Left renal pelvis (tissue), 4 donors: ENCODE results near the gene CLCN6. TPM values are rescaled to one million over a fixed set of nuclear protein-coding genes. Genes with fewer than 3 reads are reported as not detected.

Source experiments
- DNase-seq, 4 donors: peaks; one replicate each; pipeline ENCODE4 v3.0.0-alpha.2; 2013; ENCODE audit warnings: low read depth in 4 of 4, low spot score in 3 of 4
- polyA plus RNA-seq, 4 donors: library from polyadenylated mRNA; unstranded; fragments of 120-200 nt; gene quantifications; one replicate each; pipeline ENCODE4 v1.2.1, GENCODE V29; 2013; ENCODE audit not compliant: insufficient read length in 4 of 4

The CLCN6 gene
- polyA plus RNA-seq, 4 donors: 13.8 to 28.3 (median 18.6) TPM

DNA sequence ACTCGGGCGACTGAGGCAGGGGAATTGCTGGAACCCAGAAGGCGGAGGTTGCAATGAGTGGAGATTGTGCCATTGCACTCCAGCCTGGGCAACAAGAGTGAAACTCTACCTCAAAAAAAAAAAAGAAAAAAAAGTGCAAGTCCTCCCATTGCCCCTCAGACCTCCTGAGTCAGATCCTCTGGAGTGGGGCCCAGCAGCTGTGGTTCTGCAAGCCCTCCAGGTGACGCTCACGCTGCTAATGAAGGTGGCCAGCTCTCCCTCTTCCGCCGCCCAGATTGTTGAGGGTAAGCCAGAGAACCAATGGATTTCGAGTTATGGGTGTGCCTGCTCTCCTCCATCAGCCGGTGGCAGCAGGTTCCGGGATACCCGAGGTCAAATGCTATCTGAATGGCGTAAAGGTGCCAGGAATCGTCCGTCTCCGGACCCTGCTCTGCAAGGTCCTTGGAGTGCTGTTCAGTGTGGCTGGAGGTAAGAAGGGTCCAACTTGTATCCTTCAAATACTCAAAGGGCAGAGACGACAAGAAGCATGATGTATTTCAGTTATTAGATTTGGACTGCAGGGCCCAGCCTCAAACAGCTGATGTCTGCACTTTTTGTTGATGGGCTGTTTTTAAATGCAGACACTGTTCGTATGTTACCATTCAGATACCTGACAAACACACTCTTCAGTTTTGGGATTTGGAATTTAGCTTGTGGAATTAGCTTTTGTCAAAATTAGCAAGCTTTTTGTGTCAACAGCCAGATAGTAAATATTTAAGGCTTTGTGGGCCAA, 17.6 kb downstream of the CLCN6 start:
- no peak for DNase-seq

DNA sequence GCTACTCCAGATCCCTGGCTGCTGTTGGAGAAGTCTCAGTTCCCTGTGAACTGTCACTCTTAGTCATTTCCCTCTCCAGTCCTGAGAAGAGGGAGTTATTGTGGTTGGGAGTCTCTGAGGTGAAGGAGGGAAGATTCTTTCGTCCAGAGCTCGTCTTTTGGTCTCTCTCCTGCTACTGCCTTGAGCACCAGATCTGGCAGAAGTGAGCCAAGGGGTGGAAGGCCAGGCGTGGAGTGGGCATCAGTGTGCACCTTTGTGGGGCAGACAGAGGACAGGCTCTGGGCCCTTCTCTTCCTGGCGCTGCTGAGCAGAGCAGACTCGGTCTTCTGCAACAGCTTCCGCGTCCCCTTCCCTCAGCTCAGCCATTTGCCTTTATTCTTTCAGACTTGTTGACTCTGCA, 19.1 kb downstream of the CLCN6 start:
- DNase-seq: no peak

- DNase-seq: no peak
These were observed 21.0 kb downstream of the CLCN6 start for GRCh38 chr1:11826946-11827345.

GRCh38 chr1:11828511-11828910, 22.5 kb downstream of the CLCN6 start:
- DNase-seq: no peak

DNA sequence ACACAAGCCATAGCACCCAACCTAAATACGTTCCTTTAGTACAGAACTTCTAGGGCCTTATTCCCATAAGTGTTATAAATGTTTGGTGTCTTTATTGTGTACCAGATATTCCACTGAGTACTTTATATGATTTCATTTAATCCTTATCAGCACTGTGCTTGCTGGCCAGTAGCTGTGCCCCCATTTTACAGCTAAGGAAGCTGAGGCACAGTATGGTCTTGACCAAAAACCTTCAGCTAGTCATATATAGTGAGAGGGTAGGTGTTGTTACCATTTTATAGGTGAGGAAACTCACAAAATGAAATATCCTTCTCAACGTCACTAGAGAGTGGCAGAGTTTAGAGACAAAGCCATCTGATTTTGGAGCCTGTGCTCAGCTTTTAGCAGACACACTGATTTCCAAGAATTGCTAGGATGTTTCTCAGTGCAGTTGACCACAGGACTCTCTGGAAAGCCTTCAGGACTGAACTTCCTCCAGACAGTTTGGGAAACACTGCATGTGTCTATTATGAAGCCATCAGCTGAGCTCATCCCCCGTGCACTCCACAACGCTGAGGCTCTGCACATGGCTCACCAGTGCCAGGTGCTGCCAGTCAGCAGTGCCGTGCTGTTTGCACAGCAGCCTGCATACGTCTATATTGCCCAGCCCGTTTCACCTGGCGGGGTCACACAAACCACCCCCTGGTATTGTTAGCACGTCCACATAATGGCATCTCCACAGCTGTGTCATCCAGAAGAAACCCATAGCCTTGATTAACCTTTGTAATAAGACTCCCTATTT, 26.1 kb downstream of the CLCN6 start:
- no peak for DNase-seq

- DNase-seq: no peak
These were observed 27.5 kb downstream of the CLCN6 start for GRCh38 chr1:11833497-11833896.

DNA sequence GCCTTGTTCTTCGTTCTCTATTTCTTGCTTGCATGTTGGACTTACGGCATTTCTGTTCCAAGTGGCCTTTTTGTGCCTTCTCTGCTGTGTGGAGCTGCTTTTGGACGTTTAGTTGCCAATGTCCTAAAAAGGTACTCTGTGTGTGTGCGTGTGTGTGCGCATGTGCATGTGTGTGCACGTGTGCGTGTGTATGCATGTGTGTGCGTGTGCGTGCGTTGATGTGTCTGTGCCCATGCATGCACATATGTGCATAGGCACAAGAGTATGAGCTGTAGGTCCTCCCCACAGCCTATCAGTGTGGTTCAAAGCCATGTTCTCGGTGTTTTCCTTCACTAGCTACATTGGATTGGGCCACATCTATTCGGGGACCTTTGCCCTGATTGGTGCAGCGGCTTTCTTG, 27.9 kb downstream of the CLCN6 start:
- DNase-seq: no peak

DNA sequence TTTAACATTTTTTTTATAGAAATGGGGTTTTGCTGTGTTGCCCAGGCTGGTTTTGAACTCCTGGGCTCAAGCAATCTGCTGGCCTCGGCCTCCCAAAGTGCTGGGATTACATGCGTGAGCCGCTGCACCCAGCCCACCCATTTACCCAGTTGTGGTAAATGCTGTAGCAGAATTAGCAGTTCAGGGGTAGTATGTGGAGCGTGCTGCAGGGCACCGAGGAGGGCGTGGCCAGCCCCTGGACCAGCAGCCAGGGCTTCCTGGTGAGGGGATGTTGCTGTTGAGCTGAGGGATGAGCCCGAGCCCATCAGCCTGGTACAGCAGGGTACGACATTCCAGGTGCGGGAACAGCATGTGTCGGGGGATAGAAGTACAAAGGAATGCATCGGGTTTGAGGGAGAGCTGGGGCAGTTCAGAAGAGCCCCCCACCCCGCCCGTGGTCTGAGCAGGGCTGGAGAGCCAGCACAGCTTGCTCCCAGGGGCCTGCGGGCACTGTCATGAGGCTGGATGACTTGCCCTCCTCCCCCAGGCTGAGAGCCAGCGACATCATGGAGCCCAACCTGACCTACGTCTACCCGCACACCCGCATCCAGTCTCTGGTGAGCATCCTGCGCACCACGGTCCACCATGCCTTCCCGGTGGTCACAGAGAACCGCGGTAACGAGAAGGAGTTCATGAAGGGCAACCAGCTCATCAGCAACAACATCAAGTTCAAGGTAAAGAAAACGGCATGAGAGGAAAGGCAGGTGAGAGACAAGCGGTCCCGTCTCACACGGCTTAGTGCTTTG, 29.6 kb downstream of the CLCN6 start:
- DNase-seq: no peak

- DNase-seq: no peak
These were observed 31.2 kb downstream of the CLCN6 start for GRCh38 chr1:11836955-11837766.

- no peak for DNase-seq
These were observed 31.9 kb downstream of the CLCN6 start for GRCh38 chr1:11837767-11838348.

- no peak for DNase-seq
These were observed 32.6 kb downstream of the CLCN6 start for GRCh38 chr1:11838349-11839272.

DNA sequence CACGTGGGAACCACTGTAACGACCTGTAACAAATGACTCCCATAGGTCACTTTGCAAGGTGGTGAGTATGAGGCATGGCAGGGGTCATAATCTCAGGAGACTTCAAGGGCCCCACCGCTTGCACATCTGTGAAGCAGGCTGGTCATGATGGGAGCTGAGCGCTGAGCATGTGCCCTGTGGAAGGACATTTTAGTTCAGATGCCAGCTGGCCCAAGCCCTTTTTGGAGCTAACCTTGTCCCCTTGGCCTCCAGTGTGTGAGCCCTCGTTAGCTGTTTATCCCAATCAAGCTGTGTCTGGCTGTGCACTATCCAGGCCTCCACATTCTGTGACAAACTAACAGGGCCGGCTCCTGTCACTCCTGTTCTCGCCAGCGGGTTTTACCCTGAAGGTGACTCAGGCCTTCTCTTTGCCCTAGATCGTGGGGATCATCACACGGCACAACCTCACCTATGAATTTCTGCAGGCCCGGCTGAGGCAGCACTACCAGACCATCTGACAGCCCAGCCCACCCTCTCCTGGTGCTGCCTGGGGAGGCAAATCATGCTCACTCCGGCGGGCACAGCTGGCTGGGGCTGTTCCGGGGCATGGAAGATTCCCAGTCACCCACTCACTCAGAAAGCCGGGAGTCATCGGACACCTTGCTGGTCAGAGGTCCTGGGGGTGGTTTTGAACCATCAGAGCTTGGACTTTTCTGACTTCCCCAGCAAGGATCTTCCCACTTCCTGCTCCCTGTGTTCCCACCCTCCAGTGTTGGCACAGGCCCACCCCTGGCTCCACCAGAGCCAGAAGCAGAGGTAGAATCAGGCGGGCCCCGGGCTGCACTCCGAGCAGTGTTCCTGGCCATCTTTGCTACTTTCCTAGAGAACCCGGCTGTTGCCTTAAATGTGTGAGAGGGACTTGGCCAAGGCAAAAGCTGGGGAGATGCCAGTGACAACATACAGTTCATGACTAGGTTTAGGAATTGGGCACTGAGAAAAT, 34.0 kb downstream of the CLCN6 start:
- DNase-seq: no peak

GRCh38 chr1:11841245-11842153, 35.5 kb downstream of the CLCN6 start:
- DNase-seq: no peak

- no peak for DNase-seq
These were observed 36.4 kb downstream of the CLCN6 start for GRCh38 chr1:11842154-11843041.

DNA sequence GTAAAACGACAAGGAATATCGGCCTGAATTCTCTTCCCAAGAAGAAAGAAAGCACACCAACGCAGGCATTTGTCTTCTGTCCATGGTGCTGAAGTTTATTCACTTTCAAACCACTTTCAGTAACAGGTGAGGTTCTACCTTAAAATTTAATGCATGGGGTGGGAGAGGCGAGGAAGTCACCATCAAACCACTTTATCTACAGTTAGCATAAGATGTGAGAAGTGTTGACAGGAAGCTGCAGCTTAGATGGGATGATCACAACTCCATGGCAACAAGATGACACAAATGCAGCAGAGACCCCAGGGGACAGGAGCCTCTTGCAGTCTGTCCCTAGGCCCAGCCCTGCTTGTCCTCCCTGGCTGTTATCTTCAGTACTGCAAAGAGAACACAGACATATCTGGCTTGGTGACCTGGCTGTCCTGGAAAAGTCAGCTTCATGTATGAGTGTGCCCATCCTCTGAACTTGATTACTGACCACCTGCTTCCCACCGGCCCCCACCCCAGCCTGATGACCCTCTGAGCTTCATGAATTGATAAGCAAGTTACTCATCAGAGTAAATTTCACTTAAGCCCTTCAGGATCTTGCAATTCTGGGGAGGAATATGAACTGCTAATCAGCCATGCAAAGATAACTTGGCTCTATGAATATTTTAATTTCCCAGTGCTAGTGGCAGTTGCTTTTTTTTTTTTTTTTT, 39.8 kb downstream of the CLCN6 start:
- no peak for DNase-seq
